Measurements from ENCODE around the gene LRRN4CL. TPM values are rescaled to one million over a fixed set of nuclear protein-coding genes. Genes with fewer than 3 reads are reported as not detected.

The LRRN4CL gene
- total and polyA plus RNA-seq, 9 of the 15 experiments (the other 6 are each of a cell fraction or from before 2014, with no cell fraction given), result 0.03 to 0.11 (median 0.05) TPM; not detected in 4

DNA sequence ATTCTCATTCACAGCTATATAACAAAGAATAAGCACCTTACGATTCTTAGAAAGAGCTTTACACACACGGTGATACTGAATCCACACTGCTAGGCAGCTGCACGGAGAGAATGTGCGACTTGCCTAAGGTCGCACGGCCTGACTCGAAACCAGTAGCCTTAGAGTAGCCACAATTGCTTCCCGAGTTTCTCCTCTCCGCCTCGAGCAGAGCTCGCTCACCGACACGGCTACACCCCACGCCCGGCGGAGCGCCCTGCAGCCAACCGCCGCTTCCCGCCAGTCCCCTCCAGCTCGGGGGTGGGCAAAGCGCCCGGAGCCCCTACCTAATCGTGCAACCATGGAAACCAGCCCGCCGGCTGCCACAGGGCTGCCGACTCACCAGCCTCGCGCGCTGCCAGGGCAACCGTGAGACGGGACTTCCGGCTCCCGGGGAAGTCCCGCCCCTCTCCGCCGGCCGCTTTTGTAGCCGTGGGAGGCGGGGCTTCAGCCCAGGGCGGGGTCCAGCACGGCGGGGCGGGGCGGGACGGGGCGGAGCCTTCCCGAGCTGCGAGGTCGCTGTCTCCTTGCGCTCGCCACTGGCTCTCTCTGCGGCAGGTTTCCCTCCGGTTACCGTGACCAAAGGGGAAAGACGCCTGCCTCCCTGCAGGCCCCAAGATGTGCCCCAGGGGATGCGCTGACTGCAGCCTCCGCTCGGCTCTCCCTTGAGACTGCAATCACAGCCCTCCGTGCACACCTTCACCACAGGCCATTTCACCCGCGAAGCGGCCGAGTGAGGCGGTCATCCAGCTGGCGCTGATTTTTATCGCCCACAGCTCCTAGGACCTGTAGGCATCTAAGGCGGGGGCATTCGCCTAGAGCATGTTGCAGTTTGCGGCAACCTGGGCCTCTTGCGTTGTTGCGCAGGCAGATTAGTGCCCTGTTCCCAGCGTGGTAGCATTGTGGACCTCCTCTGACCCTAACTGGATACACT, 16.8 kb upstream of the LRRN4CL start (continued):
- TF ChIP-seq, protein P1, sequence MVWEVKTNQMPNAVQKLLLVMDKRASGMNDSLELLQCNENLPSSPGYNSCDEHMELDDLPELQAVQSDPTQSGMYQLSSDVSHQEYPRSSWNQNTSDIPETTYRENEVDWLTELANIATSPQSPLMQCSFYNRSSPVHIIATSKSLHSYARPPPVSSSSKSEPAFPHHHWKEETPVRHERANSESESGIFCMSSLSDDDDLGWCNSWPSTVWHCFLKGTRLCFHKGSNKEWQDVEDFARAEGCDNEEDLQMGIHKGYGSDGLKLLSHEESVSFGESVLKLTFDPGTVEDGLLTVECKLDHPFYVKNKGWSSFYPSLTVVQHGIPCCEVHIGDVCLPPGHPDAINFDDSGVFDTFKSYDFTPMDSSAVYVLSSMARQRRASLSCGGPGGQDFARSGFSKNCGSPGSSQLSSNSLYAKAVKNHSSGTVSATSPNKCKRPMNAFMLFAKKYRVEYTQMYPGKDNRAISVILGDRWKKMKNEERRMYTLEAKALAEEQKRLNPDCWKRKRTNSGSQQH (CRISPR knock-in tag; IDR thresholded peaks at IDR 0.05), result peak; percentile 29; the same call in 1 of the 2 replicates
- TF ChIP-seq, protein P2, sequence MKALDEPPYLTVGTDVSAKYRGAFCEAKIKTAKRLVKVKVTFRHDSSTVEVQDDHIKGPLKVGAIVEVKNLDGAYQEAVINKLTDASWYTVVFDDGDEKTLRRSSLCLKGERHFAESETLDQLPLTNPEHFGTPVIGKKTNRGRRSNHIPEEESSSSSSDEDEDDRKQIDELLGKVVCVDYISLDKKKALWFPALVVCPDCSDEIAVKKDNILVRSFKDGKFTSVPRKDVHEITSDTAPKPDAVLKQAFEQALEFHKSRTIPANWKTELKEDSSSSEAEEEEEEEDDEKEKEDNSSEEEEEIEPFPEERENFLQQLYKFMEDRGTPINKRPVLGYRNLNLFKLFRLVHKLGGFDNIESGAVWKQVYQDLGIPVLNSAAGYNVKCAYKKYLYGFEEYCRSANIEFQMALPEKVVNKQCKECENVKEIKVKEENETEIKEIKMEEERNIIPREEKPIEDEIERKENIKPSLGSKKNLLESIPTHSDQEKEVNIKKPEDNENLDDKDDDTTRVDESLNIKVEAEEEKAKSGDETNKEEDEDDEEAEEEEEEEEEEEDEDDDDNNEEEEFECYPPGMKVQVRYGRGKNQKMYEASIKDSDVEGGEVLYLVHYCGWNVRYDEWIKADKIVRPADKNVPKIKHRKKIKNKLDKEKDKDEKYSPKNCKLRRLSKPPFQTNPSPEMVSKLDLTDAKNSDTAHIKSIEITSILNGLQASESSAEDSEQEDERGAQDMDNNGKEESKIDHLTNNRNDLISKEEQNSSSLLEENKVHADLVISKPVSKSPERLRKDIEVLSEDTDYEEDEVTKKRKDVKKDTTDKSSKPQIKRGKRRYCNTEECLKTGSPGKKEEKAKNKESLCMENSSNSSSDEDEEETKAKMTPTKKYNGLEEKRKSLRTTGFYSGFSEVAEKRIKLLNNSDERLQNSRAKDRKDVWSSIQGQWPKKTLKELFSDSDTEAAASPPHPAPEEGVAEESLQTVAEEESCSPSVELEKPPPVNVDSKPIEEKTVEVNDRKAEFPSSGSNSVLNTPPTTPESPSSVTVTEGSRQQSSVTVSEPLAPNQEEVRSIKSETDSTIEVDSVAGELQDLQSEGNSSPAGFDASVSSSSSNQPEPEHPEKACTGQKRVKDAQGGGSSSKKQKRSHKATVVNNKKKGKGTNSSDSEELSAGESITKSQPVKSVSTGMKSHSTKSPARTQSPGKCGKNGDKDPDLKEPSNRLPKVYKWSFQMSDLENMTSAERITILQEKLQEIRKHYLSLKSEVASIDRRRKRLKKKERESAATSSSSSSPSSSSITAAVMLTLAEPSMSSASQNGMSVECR (CRISPR knock-in tag; IDR thresholded peaks at IDR 0.05), result peak; percentile 37
- TF ChIP-seq ZC3H11A (IDR thresholded peaks at IDR 0.05; ENCODE audit: low read depth, low read length) (no peak), MCM7 (IDR thresholded peaks at IDR 0.05) (no peak), GABPA (tag; conservative IDR thresholded peaks at IDR 0.05; ENCODE audit: low read depth) (peak; percentile 93), TAF1 (IDR thresholded peaks at IDR 0.05; ENCODE audit: control insufficient read depth, extremely low read depth, insufficient read depth, low read length, severe bottlenecking) (no peak), LEF1 (IDR thresholded peaks at IDR 0.05) (no peak), CBX5 (IDR thresholded peaks at IDR 0.05; ENCODE audit: borderline replicate concordance, low read depth) (no peak), SP1 (CRISPR knock-in tag; IDR thresholded peaks at IDR 0.05) (peak; percentile 87), ELF1 (tag; IDR thresholded peaks at IDR 0.05) (peak; percentile 63; the same call in 1 of the 2 replicates), XRCC5 (IDR thresholded peaks at IDR 0.05; ENCODE audit: low read depth, low read length) (no peak), FUS (optimal IDR thresholded peaks at IDR 0.05; ENCODE audit: low read depth, low read length) (no peak), COPS2 (conservative IDR thresholded peaks at IDR 0.05) (no peak), LCOR (CRISPR knock-in tag; IDR thresholded peaks at IDR 0.05) (no peak), KDM1A (IDR thresholded peaks at IDR 0.05) (no peak), HLTF (IDR thresholded peaks at IDR 0.05) (no peak), SMARCA4 (IDR thresholded peaks at IDR 0.05) (no peak), BDP1 (IDR thresholded peaks at IDR 0.05; ENCODE audit: insufficient read depth, insufficient read length) (no peak), POLR3A (IDR thresholded peaks at IDR 0.05; ENCODE audit: borderline replicate concordance, extremely low read depth, insufficient read depth, insufficient read length) (no peak), NR3C1 (CRISPR knock-in tag; IDR thresholded peaks at IDR 0.05) (no peak), GTF2A2 (tag; IDR thresholded peaks at IDR 0.05) (no peak)
- TF ChIP-seq, protein P3, sequence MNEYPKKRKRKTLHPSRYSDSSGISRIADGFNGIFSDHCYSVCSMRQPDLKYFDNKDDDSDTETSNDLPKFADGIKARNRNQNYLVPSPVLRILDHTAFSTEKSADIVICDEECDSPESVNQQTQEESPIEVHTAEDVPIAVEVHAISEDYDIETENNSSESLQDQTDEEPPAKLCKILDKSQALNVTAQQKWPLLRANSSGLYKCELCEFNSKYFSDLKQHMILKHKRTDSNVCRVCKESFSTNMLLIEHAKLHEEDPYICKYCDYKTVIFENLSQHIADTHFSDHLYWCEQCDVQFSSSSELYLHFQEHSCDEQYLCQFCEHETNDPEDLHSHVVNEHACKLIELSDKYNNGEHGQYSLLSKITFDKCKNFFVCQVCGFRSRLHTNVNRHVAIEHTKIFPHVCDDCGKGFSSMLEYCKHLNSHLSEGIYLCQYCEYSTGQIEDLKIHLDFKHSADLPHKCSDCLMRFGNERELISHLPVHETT (CRISPR knock-in tag; conservative IDR thresholded peaks at IDR 0.05 in 1 of 2, IDR thresholded peaks at IDR 0.05 in 1 of 2), result peak in 1 of 2 experiments; percentile 77; a peak in 2 of 4 replicates

Measured in K562 (cell line).